Loucy (cell line): ENCODE measurements around the gene WNT11.

ENCODE experiments used
- H2AFZ ChIP-seq: fragments of 200-600 bp; sonication (generic); 2 replicates; pipeline ENCODE4 v1.6.0; 2016; ENCODE audit warnings: antibody characterized with exemption, mild to moderate bottlenecking, low read length, moderate library complexity
- H3F3A ChIP-seq: fragments of 200-600 bp; 2 replicates; pipeline ENCODE4 v1.6.0; 2016; ENCODE audit warnings: antibody characterized with exemption, low read depth, mild to moderate bottlenecking
- H3K27me3 ChIP-seq: fragments of 200-600 bp; sonication (generic); 2 replicates; pipeline ENCODE4 v1.6.1; 2014; ENCODE audit warnings: low read length, mild to moderate bottlenecking; ENCODE audit not compliant: insufficient read depth, poor library complexity, severe bottlenecking
- H3K36me3 ChIP-seq: fragments of 200-600 bp; sonication (generic); 2 replicates; pipeline ENCODE4 v1.6.1; 2016; ENCODE audit warnings: low read length; ENCODE audit not compliant: insufficient read depth
- H3K4me1 ChIP-seq: fragments of 200-600 bp; sonication (generic); 2 replicates; pipeline ENCODE4 v1.5.1; 2014; ENCODE audit warnings: low read length, mild to moderate bottlenecking; ENCODE audit not compliant: insufficient read depth, poor library complexity, severe bottlenecking
- H3K4me2 ChIP-seq: fragments of 200-600 bp; sonication (generic); 2 replicates; pipeline ENCODE4 v1.6.0; 2014; ENCODE audit warnings: antibody characterized with exemption, low read length, low read depth, mild to moderate bottlenecking; ENCODE audit not compliant: poor library complexity, severe bottlenecking
- H3K4me3 ChIP-seq: fragments of 200-600 bp; sonication (generic); 2 replicates; pipeline ENCODE4 v1.5.1; 2014; ENCODE audit warnings: low read length, mild to moderate bottlenecking, mixed read lengths; ENCODE audit not compliant: poor library complexity, severe bottlenecking
- H3K79me2 ChIP-seq: fragments of 200-600 bp; sonication (generic); 2 replicates; pipeline ENCODE4 v1.6.1; 2014; ENCODE audit warnings: low read length; ENCODE audit not compliant: insufficient read depth
- H3K9ac ChIP-seq: fragments of 200-600 bp; sonication (generic); 2 replicates; pipeline ENCODE4 v1.6.0; 2014; ENCODE audit warnings: mild to moderate bottlenecking, low read depth, low read length, moderate library complexity; ENCODE audit not compliant: poor library complexity, severe bottlenecking
- H3K9me2 ChIP-seq: fragments of 200-600 bp; sonication (generic); replicated peaks from 2 replicates; pipeline ENCODE4 v1.6.1; 2016; ENCODE audit warnings: low read depth, low read length, mixed read lengths
- H3K9me3 ChIP-seq: fragments of 200-600 bp; sonication (generic); 2 replicates; pipeline ENCODE4 v1.6.1; 2014; ENCODE audit warnings: mild to moderate bottlenecking, antibody characterized with exemption, low read length, low read depth; ENCODE audit not compliant: insufficient read depth
- H4K20me1 ChIP-seq: fragments of 200-600 bp; sonication (generic); 2 replicates; pipeline ENCODE4 v1.6.0; 2014; ENCODE audit warnings: antibody characterized with exemption, low read length, mild to moderate bottlenecking; ENCODE audit not compliant: insufficient read depth, poor library complexity, severe bottlenecking
- CTCF ChIP-seq: fragments of 200-600 bp; sonication (generic); conservative IDR thresholded peaks from 2 replicates; pipeline ENCODE4 v1.5.1; 2014; ENCODE audit warnings: mild to moderate bottlenecking, antibody characterized with exemption, low read length
- EZH2phosphoT487 ChIP-seq: fragments of 200-600 bp; IDR thresholded peaks from 2 replicates; pipeline ENCODE4 v1.6.1; 2018; ENCODE audit warnings: antibody characterized with exemption, mild to moderate bottlenecking, moderate library complexity, borderline replicate concordance

Gene WNT11

DNA sequence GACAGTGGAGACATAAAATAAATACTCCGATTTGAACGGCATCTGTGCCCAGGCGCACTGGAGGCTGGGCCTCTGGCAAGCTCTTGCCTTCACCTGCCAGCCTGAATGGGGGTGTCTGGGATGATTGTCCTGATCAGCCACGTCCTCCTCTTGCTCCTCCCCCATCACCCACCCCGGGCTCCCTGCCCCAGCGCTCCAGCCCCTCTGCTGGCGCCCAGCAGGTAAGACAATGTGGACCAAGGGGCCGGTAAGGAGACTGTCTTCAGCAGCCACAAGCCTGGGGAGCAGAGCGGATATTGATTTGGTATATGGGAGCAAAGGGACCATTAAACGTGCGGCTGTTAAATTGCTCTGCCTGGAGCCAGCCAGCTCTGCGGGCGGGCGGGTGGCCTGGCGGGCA is 24.9 kb downstream of the WNT11 start:
- no peak overlapping the region for H2AFZ ChIP-seq
- H3K4me3 ChIP-seq: no peak overlapping the region
- no peaks in the 10 kb centered on the region for H4K20me1 ChIP-seq
- no peak overlapping the region for H3K4me2 ChIP-seq
- no peaks in the 10 kb centered on the region for H3K4me1 ChIP-seq
- H3K9me2 ChIP-seq: no peaks in the 10 kb centered on the region
- no peak for TF ChIP-seq CTCF
- TF ChIP-seq EZH2phosphoT487: no peak
- H3K27me3 ChIP-seq: no peaks in the 10 kb centered on the region
- no peaks in the 10 kb centered on the region for H3K36me3 ChIP-seq
- no peaks in the 10 kb centered on the region for H3K79me2 ChIP-seq
- no peaks in the 10 kb centered on the region for H3F3A ChIP-seq
- no peaks in the 10 kb centered on the region for H3K9me3 ChIP-seq
- no peak overlapping the region for H3K9ac ChIP-seq

- Histone ChIP-seq H3K27me3 (no peaks in the 10 kb centered on the region), H2AFZ (no peak overlapping the region), H3K9me3 (no peaks in the 10 kb centered on the region), H4K20me1 (no peaks in the 10 kb centered on the region), H3K4me1 (no peaks in the 10 kb centered on the region), H3K9ac (no peak overlapping the region), H3K9me2 (no peaks in the 10 kb centered on the region), H3F3A (no peaks in the 10 kb centered on the region), H3K36me3 (no peaks in the 10 kb centered on the region), H3K4me3 (no peak overlapping the region), H3K4me2 (no peak overlapping the region), H3K79me2 (no peaks in the 10 kb centered on the region)
- TF ChIP-seq CTCF (no peak), EZH2phosphoT487 (no peak)
These were observed 27.2 kb downstream of the WNT11 start for GRCh38 chr11:76179147-76179546.

DNA sequence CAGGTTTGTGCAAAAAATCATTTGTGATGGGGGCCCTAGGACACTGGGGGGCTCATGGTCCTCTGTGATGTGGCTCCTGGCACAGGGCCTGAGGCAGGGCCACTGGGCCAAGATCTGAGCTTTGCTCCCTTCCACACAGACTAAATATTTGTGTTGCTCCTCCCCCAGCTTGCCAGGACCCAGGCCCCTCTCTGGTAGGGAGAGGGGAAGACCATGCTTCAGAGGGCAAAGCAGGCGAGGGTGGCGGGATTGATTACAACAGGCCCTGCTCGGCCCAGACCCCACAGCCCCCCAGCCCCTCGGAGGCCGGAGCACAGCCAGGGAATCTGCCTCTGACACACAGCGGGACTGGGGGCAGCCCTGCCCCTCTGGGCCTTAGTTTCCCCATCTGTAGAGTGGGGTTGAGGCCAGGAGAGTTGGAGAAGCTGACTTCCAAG is 29.0 kb downstream of the WNT11 start:
- Histone ChIP-seq H3F3A (no peaks in the 10 kb centered on the region), H3K9ac (no peak overlapping the region), H2AFZ (no peak overlapping the region), H3K4me1 (no peaks in the 10 kb centered on the region), H3K36me3 (no peaks in the 10 kb centered on the region), H3K27me3 (no peaks in the 10 kb centered on the region), H3K9me2 (no peaks in the 10 kb centered on the region), H3K4me3 (no peak overlapping the region), H3K9me3 (no peaks in the 10 kb centered on the region), H4K20me1 (no peaks in the 10 kb centered on the region), H3K79me2 (no peaks in the 10 kb centered on the region), H3K4me2 (no peak overlapping the region)
- TF ChIP-seq EZH2phosphoT487 (no peak), CTCF (no peak)
